SH-SY5Y (cell line): ENCODE measurements around the gene PNMA8A.

ENCODE experiments used
- GATA2 ChIP-seq: IDR thresholded peaks from 2 replicates; pipeline ENCODE4 v1.6.1; 2011; ENCODE audit warnings: mild to moderate bottlenecking, low read depth, low read length
- GATA3 ChIP-seq: IDR thresholded peaks from 2 replicates; pipeline ENCODE4 v1.6.1; 2011; ENCODE audit warnings: low read depth, mild to moderate bottlenecking, low read length, moderate library complexity

- TF ChIP-seq GATA3 = no peak
- TF ChIP-seq GATA2 = no peak
Measured at GRCh38 chr19:46463516-46463915, 7.8 kb downstream of the PNMA8A start.
